Measurements from ENCODE around the gene TMEM47.

Gene TMEM47

DNA sequence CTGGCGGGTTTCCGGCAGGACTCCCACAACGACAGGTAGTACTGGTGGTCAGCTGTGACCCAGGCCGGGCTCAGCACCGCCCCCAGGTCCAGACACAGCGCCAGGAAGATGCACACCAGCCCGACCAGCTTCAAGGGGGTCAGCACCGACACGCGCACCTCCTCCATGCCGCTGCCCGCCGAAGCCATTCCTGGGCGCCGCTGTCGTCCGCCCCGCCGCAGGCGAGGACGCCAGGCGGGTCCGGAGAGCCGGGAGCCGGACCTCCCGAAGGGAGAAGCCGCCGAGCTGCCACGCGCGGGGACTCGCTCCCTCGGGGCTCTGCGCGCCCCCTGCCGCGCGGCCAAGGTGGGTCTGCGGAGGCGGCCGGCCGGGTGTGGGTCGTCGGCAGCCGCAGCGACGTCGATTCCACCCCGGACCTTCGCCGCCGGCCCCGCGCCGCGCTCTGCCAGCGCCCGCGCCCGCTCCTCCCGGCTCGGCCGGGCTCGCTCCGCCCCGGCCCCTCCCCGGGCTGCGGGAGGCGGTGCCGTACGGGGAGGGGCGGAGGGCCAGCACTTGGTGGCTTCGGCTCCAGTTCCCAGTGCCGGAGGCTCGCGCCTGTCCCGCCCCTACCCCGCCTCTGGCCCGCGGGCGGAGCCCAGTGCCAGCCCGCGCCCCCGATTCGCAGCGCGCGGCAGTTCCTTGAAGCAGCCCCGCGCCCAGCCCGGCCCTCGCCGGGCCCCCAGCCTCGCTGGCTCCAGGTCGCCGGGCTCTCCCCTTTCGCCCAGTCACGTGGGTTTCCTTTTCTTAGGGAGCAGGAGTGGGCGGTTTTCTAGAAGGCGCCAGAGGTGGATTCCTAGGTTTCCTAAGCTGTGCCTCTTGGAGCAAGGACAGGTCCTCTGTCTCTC lies at the start of gene TMEM47:
Gene TMEM47 (minus strand): TSS at position 444 of the 884 bp plus-strand sequence. CDS start 256 bp downstream, at position 188.
- Mint-ChIP-seq H3K4me3 (peak within 1 kb of the TSS; percentile 22 to 49), H3K27ac (peak within 1 kb of the TSS; percentile 0), H3K36me3 (peaks cover 0 to 10% of the 10 kb centered on the region in 2 donors), H3K4me1 (peaks cover 0 to 9% of the 10 kb centered on the region in 2 donors), H3K27me3 (peaks cover 25 to 31% of the 10 kb centered on the region in 2 donors), H3K9me3 (peaks cover 2 to 4% of the 10 kb centered on the region in 2 donors)
- ATAC-seq (replicated peaks), result peak in 1 of 2 donors; percentile 46
- no peak for DNase-seq

DNA sequence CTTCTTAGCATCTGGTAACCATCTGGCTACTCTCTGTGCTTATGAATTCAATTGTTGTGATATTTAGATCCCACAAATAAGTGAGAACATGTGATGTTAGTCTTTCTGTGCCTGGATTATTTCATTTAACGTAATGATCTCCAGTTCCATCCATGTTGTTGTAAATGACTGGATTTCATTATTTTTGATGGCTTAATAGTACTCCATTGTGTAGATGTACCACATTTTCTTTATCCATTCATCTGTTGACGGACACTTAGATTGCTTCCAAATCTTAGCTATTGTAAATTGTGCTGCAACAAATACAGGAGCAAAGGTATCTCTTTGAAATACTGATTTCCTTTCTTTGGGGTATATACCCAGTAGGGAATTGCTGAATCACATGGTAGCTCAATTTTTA lies 30.0 kb upstream of the TMEM47 start:
- Mint-ChIP-seq H3K27me3 (no peaks in the 10 kb centered on the region), H3K27ac (no peak overlapping the region), H3K9me3 (peaks cover 2 to 13% of the 10 kb centered on the region in 2 donors), H3K4me3 (no peak overlapping the region), H3K36me3 (no peaks in the 10 kb centered on the region), H3K4me1 (no peaks in the 10 kb centered on the region)
- no peak for DNase-seq
- no peak for ATAC-seq (replicated peaks)

DNA sequence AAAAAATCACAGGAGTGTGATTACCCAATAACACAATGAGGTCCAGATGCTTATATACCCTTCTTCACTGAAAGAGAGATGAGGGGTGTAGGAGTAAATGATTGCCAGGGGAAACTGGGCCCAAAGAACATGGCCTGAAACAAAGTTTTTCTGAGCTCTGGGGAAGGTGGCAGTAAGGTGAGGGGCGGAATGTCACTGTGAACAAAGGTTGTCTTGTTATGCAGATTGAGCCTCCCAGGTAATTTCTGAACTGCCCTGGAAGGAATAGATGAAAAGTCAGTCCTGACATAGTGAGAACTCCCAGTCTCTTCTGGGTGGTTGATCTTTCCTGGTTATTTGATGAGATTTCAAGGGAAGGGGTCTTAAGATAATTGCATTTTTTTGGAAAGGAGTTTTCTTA lies 2.5 kb upstream of the TMEM47 start:
- Mint-ChIP-seq H3K36me3 (peaks cover 0 to 10% of the 10 kb centered on the region in 2 donors), H3K9me3 (peaks cover 2 to 4% of the 10 kb centered on the region in 2 donors), H3K4me3 (no peak overlapping the region), H3K4me1 (peaks cover 0 to 9% of the 10 kb centered on the region in 2 donors), H3K27ac (no peak overlapping the region), H3K27me3 (peaks cover 22 to 28% of the 10 kb centered on the region in 2 donors)
- ATAC-seq (replicated peaks), result no peak
- DNase-seq, result no peak

DNA sequence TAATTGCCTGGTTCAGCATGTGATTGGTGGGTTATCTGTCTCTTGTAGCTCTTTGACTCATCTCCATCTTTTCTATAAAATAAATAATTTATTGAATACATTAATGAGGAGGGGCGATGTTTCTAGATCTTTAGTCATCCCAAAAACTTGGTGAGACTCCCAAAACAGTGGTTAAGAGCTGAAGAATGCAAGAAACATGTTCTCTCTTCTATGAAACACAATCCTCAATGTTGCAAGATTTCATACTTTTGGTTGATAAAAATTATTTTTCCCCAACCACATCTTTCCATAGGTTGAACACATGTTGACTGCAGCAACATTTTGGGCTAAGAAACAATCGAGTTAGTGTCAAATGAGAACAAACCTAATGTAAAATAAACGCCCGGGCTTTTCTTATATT lies 1.2 kb upstream of the TMEM47 start:
- Mint-ChIP-seq H3K9me3 (peaks cover 2 to 4% of the 10 kb centered on the region in 2 donors), H3K36me3 (peaks cover 0 to 10% of the 10 kb centered on the region in 2 donors), H3K27me3 (peaks cover 25 to 31% of the 10 kb centered on the region in 2 donors), H3K27ac (no peak overlapping the region), H3K4me3 (no peak overlapping the region), H3K4me1 (peaks cover 0 to 9% of the 10 kb centered on the region in 2 donors)
- DNase-seq (no peak), ATAC-seq (replicated peaks) (no peak)

DNA sequence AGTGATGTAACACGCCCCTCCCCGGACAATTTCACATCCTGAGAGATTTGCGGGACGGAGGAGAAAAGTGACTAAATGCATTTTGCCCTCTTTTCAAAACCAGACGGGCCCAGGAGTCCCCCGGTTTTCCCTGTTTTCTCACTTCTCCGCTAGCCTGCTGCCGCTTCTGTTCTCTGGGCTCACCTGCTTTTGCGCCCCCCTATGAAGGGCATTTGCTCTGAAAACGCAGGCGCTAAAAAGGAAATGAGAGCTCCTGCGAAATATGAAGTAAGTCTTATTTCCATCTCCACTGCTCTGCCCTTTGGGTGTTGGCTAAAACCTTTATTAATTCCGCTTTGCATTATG lies 613 bp upstream of the TMEM47 start:
- Mint-ChIP-seq H3K27ac (no peak overlapping the region), H3K4me3 (no peak overlapping the region), H3K9me3 (peaks cover 2 to 4% of the 10 kb centered on the region in 2 donors), H3K36me3 (peaks cover 0 to 10% of the 10 kb centered on the region in 2 donors), H3K4me1 (peaks cover 0 to 9% of the 10 kb centered on the region in 2 donors), H3K27me3 (peaks cover 25 to 31% of the 10 kb centered on the region in 2 donors)
- no peak for ATAC-seq (replicated peaks)
- no peak for DNase-seq

DNA sequence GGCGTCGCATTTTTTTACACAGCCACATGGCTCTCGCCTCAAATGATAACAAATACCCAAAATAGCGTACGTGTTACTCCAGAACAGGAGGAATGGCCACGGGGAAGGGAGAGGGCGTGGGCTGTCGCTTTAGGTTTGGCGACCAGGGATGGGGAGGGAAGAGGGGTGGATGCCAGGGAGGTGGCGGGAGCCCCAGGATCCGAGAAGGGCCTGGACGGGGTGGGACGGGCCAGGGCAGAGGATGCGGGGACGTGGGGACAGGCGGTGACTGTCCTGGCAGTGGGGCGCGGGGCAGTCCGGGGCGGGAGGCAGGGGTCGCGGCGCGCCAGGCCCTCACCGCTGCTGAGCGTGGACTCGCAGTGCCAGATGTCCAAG lies 631 bp downstream of the TMEM47 start:
- Mint-ChIP-seq H3K4me3 (peak overlapping the region; percentile 22 to 49), H3K9me3 (peaks cover 0 to 4% of the 10 kb centered on the region in 2 donors), H3K36me3 (peaks cover 0 to 10% of the 10 kb centered on the region in 2 donors), H3K27me3 (peaks cover 25 to 31% of the 10 kb centered on the region in 2 donors), H3K27ac (no peak overlapping the region), H3K4me1 (peaks cover 0 to 9% of the 10 kb centered on the region in 2 donors)
- ATAC-seq (replicated peaks), result no peak
- no peak for DNase-seq

DNA sequence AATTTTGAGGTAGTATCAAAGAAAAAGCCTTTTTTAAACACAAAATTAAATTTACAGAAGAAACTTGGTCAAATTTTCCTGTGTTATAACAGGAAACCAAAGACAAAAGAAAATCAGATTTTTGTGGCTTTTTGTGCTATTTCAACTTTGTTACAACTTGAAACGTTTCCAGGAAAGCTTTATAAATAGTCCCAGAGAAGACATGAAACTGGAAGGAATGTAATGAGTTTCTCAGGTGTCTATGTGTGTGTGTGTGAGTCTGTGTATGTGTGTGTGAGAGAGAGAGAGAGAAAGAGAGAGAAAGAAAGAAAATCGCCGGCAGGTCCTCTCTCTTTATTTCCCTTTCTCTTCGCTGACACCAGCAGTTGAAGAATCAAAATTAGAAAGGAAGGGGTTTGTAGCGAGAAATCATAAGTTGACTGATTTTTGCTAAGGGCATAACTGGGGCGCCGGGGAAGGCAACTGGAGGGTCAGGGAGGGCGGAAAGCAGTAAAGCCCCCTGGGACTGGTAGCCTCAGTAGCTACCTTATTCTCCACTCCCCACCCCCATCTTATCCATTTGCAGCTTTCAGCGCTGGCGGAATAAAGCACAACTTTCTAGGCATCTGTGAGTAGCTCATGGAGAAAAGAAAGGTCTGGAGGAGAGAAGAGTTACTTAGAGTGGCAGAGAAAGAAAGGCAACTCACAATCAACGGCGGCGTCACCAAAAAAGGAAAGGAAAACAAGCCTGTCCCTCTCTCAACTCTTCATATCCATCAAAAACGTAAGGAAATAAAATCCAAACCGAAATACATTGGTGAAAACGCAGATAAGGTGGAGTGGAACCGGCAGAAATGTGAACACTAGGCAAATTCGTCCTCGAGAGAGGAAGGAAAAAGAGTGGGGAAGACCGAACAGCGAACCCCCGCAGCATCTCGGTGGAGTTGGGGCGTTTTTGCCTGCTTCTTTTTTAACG lies 1.3 kb downstream of the TMEM47 start:
- Mint-ChIP-seq H3K4me3 (peak overlapping the region; percentile 22 to 49), H3K36me3 (peaks cover 0 to 10% of the 10 kb centered on the region in 2 donors), H3K27me3 (peaks cover 25 to 31% of the 10 kb centered on the region in 2 donors), H3K9me3 (peaks cover 0 to 4% of the 10 kb centered on the region in 2 donors), H3K4me1 (peaks cover 0 to 9% of the 10 kb centered on the region in 2 donors), H3K27ac (peak overlapping the region; percentile 0)
- DNase-seq (no peak), ATAC-seq (replicated peaks) (no peak)

DNA sequence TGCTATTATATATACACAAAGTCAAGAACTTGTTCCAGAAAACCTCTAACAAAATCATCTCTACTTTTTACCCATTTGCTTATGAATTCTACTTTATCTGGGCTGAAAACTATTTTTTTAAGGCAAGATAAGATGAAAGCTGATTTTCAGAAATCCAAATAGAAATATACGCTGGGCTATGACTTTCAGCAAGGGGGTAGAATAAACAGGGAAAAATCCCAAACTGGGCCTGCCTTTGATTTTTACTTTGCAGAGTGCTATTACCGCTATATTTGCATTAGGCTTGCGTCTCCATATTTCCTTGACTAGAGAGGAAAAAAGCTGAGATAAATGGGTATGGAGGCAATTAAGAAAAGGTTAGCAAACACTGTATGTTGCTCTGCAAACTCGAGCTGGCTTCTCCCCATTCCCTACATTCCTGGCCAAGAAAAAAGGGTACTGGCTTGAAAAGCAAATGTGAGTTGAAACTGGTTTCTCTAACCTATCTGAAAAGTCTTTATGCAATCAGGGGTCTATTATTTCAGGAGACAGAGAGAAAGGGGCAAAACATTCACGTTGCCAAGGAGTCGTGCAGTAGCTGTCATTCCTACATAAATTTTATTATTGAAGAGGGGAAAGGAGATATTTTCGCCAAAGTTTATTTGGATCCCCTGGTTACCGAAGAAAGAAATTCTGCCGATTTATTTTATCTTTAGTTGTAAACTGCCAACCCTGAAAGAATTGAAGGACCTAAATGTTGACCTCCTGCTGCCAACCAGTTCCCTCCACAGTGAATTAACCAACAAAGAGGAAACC lies 2.2 kb downstream of the TMEM47 start:
- no peak for ATAC-seq (replicated peaks)
- H3K27me3 Mint-ChIP-seq, result peaks cover 25 to 30% of the 10 kb centered on the region in 2 donors
- no peak overlapping the region for H3K4me3 Mint-ChIP-seq
- H3K4me1 Mint-ChIP-seq, result peaks cover 0 to 9% of the 10 kb centered on the region in 2 donors
- H3K36me3 Mint-ChIP-seq, result peaks cover 0 to 10% of the 10 kb centered on the region in 2 donors
- DNase-seq, result no peak
- H3K27ac Mint-ChIP-seq, result no peak overlapping the region
- H3K9me3 Mint-ChIP-seq, result peaks cover 0 to 4% of the 10 kb centered on the region in 2 donors

DNA sequence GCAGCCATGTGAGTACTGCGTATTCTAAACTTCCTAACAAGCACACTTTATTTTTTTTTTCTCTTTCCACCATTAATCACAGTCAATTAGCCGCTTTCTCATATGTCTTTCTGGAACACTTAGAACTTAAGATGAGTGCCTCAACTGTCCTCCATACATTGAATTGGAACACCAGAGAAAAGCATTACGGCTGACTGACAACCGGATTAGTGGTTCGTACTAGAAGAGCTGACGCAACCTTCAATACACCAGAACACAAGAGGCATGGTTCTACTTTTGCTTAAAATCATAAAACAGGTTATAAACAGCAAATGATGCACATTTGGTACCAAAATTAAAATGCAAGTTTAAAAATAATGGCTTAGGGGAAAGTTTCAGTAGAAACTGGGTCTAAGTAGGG lies 3.3 kb downstream of the TMEM47 start:
- Mint-ChIP-seq H3K4me3 (no peak overlapping the region), H3K9me3 (peaks cover 0 to 4% of the 10 kb centered on the region in 2 donors), H3K27me3 (peaks cover 25% of the 10 kb centered on the region in 2 donors), H3K4me1 (peaks cover 0 to 9% of the 10 kb centered on the region in 2 donors), H3K36me3 (peaks cover 0 to 10% of the 10 kb centered on the region in 2 donors), H3K27ac (no peak overlapping the region)
- DNase-seq, result no peak
- no peak for ATAC-seq (replicated peaks)

DNA sequence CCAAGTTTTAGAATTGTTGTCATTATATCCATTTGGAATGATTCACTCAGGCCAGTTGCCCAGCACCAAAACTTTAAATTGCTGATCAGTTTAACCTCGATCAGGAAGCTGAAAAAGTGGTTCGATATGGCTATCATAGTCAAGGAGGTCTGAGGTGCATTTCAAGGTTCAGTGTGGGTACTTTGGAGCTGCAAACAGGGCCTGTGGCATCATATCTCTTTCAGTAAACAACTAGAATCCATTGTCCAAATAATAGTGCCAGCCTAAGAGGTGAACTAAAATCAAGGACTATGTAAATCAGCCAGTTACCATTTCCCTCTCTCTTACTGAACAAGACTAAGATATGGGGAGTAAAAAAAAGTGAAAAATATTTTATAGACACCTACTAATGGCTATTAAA lies 14.2 kb downstream of the TMEM47 start:
- no peaks in the 10 kb centered on the region for H3K36me3 Mint-ChIP-seq
- H3K9me3 Mint-ChIP-seq, result no peaks in the 10 kb centered on the region

DNA sequence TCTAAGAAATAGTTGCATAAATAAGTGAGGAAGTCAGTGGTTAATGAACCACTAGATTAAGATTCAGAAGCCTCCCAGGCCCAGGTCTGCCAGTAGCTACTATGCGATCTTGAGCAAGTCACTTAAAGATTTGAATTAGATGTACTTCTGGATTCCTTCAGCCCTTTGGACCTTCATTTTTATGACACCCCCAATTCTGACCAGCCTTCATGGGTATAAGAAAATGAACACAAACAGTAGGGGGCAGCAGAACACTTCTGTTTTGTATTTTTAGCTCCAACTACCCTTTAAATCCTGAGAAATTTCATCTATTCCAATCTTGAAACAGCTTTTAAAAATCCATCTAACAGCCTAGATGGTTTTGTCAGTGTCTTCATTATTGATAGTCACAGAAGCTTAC lies 19.0 kb downstream of the TMEM47 start:
- Mint-ChIP-seq H3K36me3 (no peaks in the 10 kb centered on the region), H3K4me3 (no peak overlapping the region), H3K9me3 (no peaks in the 10 kb centered on the region), H3K27ac (no peak overlapping the region), H3K4me1 (no peaks in the 10 kb centered on the region), H3K27me3 (no peaks in the 10 kb centered on the region)
- DNase-seq, result no peak
- ATAC-seq (replicated peaks), result no peak

More for the DNA sequence above, 14.2 kb downstream of the TMEM47 start:
- DNase-seq (no peak), ATAC-seq (replicated peaks) (no peak)
- Mint-ChIP-seq H3K4me1 (no peaks in the 10 kb centered on the region), H3K27me3 (no peaks in the 10 kb centered on the region), H3K4me3 (no peak overlapping the region), H3K27ac (no peak overlapping the region)

DNA sequence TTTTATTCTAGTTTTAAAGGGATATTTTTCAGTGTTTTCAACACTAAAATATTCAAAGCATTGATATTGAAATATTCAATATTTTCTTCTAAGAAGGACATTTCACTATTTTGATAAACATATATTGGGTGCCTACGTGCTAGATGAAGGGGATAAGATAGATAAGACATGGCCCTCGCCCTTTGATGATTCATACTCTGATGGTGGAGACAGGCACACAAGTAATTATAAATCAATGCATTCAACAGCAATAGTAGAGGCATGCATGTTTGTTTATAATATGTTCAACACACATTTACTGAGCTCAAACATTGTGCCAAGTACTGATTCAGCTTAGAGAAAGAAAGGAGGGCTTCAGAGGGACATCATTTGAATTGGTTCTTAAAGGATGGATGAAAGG lies 22.7 kb downstream of the TMEM47 start:
- no peaks in the 10 kb centered on the region for H3K9me3 Mint-ChIP-seq
- no peak overlapping the region for H3K27ac Mint-ChIP-seq
- H3K4me3 Mint-ChIP-seq, result no peak overlapping the region
- ATAC-seq (replicated peaks) (no peak), DNase-seq (no peak)
- H3K36me3 Mint-ChIP-seq, result no peaks in the 10 kb centered on the region
- H3K4me1 Mint-ChIP-seq, result no peaks in the 10 kb centered on the region
- no peaks in the 10 kb centered on the region for H3K27me3 Mint-ChIP-seq

DNA sequence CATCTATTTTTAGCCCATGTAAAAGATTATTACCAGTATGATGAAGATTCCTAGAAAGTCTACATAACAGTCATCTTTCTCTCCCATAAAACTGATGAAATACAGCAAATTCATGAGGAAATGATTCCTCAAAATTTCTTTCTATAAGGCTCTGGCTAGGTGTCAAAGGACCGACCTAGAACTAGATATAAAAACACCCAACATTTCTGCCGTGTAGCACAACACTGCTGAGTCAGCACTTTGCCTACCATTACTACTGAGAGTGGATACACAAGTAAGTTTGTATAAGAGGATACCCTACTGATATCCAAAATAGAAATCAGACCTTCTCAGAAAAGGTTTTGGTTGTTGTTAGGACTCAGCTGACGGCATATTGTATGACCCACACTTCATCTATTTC lies 24.7 kb downstream of the TMEM47 start:
- H3K27me3 Mint-ChIP-seq, result no peaks in the 10 kb centered on the region
- no peak for DNase-seq
- no peaks in the 10 kb centered on the region for H3K4me1 Mint-ChIP-seq
- ATAC-seq (replicated peaks), result no peak
- H3K4me3 Mint-ChIP-seq, result no peak overlapping the region
- no peaks in the 10 kb centered on the region for H3K9me3 Mint-ChIP-seq
- no peaks in the 10 kb centered on the region for H3K36me3 Mint-ChIP-seq
- no peak overlapping the region for H3K27ac Mint-ChIP-seq

Data from stimulated activated naive B cell treated with anti-CD40 and anti-IgM and Interleukin-4, amounts not matched to agents 10 μg/mL and 1 μg/mL and 100 μg/mL, for 72 hours (primary cell).